Glomerular visceral epithelial cell (primary cell): ENCODE data around the gene POM121C.
"Not testable (repeated sequence)": the region's sequence is repeated elsewhere in the genome, so short reads cannot be mapped to it uniquely, and the experiment has no call there.

Experiments used
- DNase-seq: peaks from one replicate; pipeline ENCODE4 v3.0.0-alpha.2; 2016; ENCODE audit errors: extremely low spot score

The POM121C gene

GRCh38 chr7:75485979-75486643 is at the start of gene POM121C:
Gene POM121C (minus strand): TSS chr7:75486299. CDS start chr7:75441496, 44,803 bp downstream.
- peak; percentile 90 for DNase-seq

- peak; percentile 40 for DNase-seq
Measured at GRCh38 chr7:75534727-75535307, 48.7 kb upstream of the POM121C start.

- no peak for DNase-seq
Measured at GRCh38 chr7:75533926-75534325, 47.8 kb upstream of the POM121C start.

GRCh38 chr7:75532639-75533038 is 46.5 kb upstream of the POM121C start:
- no peak for DNase-seq

- peak; percentile 17 for DNase-seq
Measured at GRCh38 chr7:75531359-75531821, 45.3 kb upstream of the POM121C start.

- not testable (repeated sequence) for DNase-seq
Measured at GRCh38 chr7:75527224-75527722, 41.2 kb upstream of the POM121C start.

GRCh38 chr7:75521727-75522126 is 35.6 kb upstream of the POM121C start:
- not testable (repeated sequence) for DNase-seq

GRCh38 chr7:75518842-75519241 is 32.7 kb upstream of the POM121C start:
- not testable (repeated sequence) for DNase-seq

- DNase-seq = not testable (repeated sequence)
Measured at GRCh38 chr7:75509033-75509432, 22.9 kb upstream of the POM121C start.

- not testable (repeated sequence) for DNase-seq
Measured at GRCh38 chr7:75492020-75492419, 5.9 kb upstream of the POM121C start, which contains the start of gene SPDYE5. Gene SPDYE5 (plus strand): TSS chr7:75492320. CDS start chr7:75494048, 1,728 bp downstream.

GRCh38 chr7:75485355-75485978 is 632 bp downstream of the POM121C start:
- DNase-seq = peak; percentile 8

- not testable (repeated sequence) for DNase-seq
Measured at GRCh38 chr7:75480313-75480712, 5.8 kb downstream of the POM121C start.

- DNase-seq = not testable (repeated sequence)
Measured at GRCh38 chr7:75477457-75477856, 8.6 kb downstream of the POM121C start.

- not testable (repeated sequence) for DNase-seq
Measured at GRCh38 chr7:75470166-75470565, 15.9 kb downstream of the POM121C start.

GRCh38 chr7:75460541-75460940 is 25.6 kb downstream of the POM121C start:
- DNase-seq = not testable (repeated sequence)

GRCh38 chr7:75458034-75458433 is 28.1 kb downstream of the POM121C start:
- not testable (repeated sequence) for DNase-seq

GRCh38 chr7:75456403-75456802 is 29.7 kb downstream of the POM121C start:
- DNase-seq = not testable (repeated sequence)

GRCh38 chr7:75452494-75452955 is 33.6 kb downstream of the POM121C start:
- not testable (repeated sequence) for DNase-seq

- not testable (repeated sequence) for DNase-seq
Measured at GRCh38 chr7:75449946-75450345, 36.2 kb downstream of the POM121C start.

- DNase-seq = peak; percentile 17
Measured at GRCh38 chr7:75442465-75443111, 43.5 kb downstream of the POM121C start.

- not testable (repeated sequence) for DNase-seq
Measured at GRCh38 chr7:75442101-75442464, 44.0 kb downstream of the POM121C start.

GRCh38 chr7:75439000-75439399 is 47.1 kb downstream of the POM121C start:
- DNase-seq = not testable (repeated sequence)
